CD14-positive monocyte (primary cell): ENCODE results near the gene GGA2. TPM values are rescaled to one million over a fixed set of nuclear protein-coding genes. Genes with fewer than 3 reads are reported as not detected.
A peak's percentile ranks its signal among the peaks of the same experiment; 100 is the strongest.

Experiments
- DNase-seq, 3 donors: peaks; one replicate each; pipeline ENCODE4 v3.0.0-alpha.2; 2011 to 2022
- H2AFZ ChIP-seq: 2 replicates; pipeline ENCODE4 v1.6.0; 2012; ENCODE audit warnings: mild to moderate bottlenecking, low read depth, low read length, inconsistent platforms; ENCODE audit not compliant: insufficient read depth, poor library complexity, severe bottlenecking
- H3K27ac ChIP-seq, 2 donors: 1 replicate in 1 of 2; 2 replicates in 1 of 2; pipeline ENCODE4 v1.5.1; 2012 to 2013; ENCODE audit warnings: low read length in 2 of 2, control low read depth in 1 of 2, inconsistent platforms in 1 of 2, low read depth in 1 of 2, mild to moderate bottlenecking in 1 of 2
- H3K27me3 ChIP-seq, 2 donors: one replicate each; pipeline versions ENCODE4 v1.6.0 to v1.6.1; 2011 to 2013; ENCODE audit warnings: low read length in 2 of 2; ENCODE audit not compliant: control insufficient read depth in 2 of 2, insufficient read depth in 2 of 2
- H3K36me3 ChIP-seq, 2 donors: replicated peaks in 1 of 2; 1 replicate in 1 of 2; 2 replicates in 1 of 2; pipeline versions ENCODE4 v1.5.1 to v1.6.1; 2012 to 2013; ENCODE audit warnings: low read length in 2 of 2, control low read depth in 1 of 2, inconsistent platforms in 1 of 2, mild to moderate bottlenecking in 1 of 2; ENCODE audit not compliant: insufficient read depth in 2 of 2, control insufficient read depth in 1 of 2
- H3K4me1 ChIP-seq, 2 donors: 1 replicate in 1 of 2; 2 replicates in 1 of 2; pipeline versions ENCODE4 v1.5.1 to v1.6.1; 2012 to 2013; ENCODE audit warnings: low read length in 2 of 2, control low read depth in 1 of 2, inconsistent platforms in 1 of 2, mild to moderate bottlenecking in 1 of 2, moderate library complexity in 1 of 2; ENCODE audit not compliant: insufficient read depth in 2 of 2, control insufficient read depth in 1 of 2
- H3K4me2 ChIP-seq: replicated peaks from 2 replicates; pipeline ENCODE3; 2012; ENCODE audit warnings: low read length, moderate library complexity, mild to moderate bottlenecking; ENCODE audit not compliant: poor library complexity, severe bottlenecking; ENCODE audit errors: extremely low read depth
- H3K4me3 ChIP-seq, 3 experiments: fragments of 200-600 bp in 1 of 3; sonication (generic) in 1 of 3; replicated peaks in 1 of 3; 1 replicate in 2 of 3; 2 replicates in 1 of 3; pipeline ENCODE4 v1.5.1; 2011 to 2013; ENCODE audit warnings: low read length in 3 of 3, mild to moderate bottlenecking in 3 of 3, control low read depth in 2 of 3, low read depth in 2 of 3, inconsistent platforms in 1 of 3, moderate library complexity in 1 of 3
- H3K79me2 ChIP-seq: 2 replicates; pipeline ENCODE4 v1.6.0; 2012; ENCODE audit warnings: mild to moderate bottlenecking, control low read depth, inconsistent platforms, low read length, moderate library complexity; ENCODE audit not compliant: insufficient read depth
- H3K9ac ChIP-seq: 2 replicates; pipeline ENCODE4 v1.6.0; 2017; ENCODE audit warnings: low read length, mild to moderate bottlenecking; ENCODE audit not compliant: insufficient read depth, poor library complexity, severe bottlenecking
- H3K9me3 ChIP-seq, 2 donors: replicated peaks in 1 of 2; 1 replicate in 1 of 2; 2 replicates in 1 of 2; pipeline versions ENCODE4 v1.5.1 to v1.6.1; 2012 to 2013; ENCODE audit warnings: low read length in 2 of 2, control low read depth in 1 of 2; ENCODE audit not compliant: control insufficient read depth in 1 of 2, insufficient read depth in 1 of 2
- H4K20me1 ChIP-seq: 2 replicates; pipeline ENCODE4 v1.6.0; 2012; ENCODE audit warnings: mild to moderate bottlenecking, low read length, control low read depth, moderate library complexity; ENCODE audit not compliant: insufficient read depth
- H3K27ac Mint-ChIP-seq, 7 donors: one replicate each; pipeline ENCODE4 v1.8.0; 2020; ENCODE audit warnings: mild to moderate bottlenecking in 7 of 7, mixed read lengths in 7 of 7, moderate library complexity in 6 of 7, inconsistent platforms in 2 of 7
- H3K27me3 Mint-ChIP-seq, 3 donors: one replicate each; pipeline ENCODE4 v1.8.0; 2021 to 2022; ENCODE audit warnings: low read depth in 3 of 3, mild to moderate bottlenecking in 3 of 3, mixed read lengths in 3 of 3, moderate library complexity in 3 of 3, inconsistent platforms in 1 of 3
- H3K36me3 Mint-ChIP-seq, 2 donors: one replicate each; pipeline ENCODE4 v1.8.0; 2020; ENCODE audit warnings: mixed read lengths in 2 of 2, inconsistent platforms in 1 of 2, mild to moderate bottlenecking in 1 of 2
- H3K4me1 Mint-ChIP-seq: one replicate; pipeline ENCODE4 v1.8.0; 2020; ENCODE audit warnings: mild to moderate bottlenecking, mixed read lengths
- H3K4me3 Mint-ChIP-seq, 2 donors: one replicate each; pipeline ENCODE4 v1.8.0; 2020; ENCODE audit warnings: mild to moderate bottlenecking in 2 of 2, mixed read lengths in 2 of 2, moderate library complexity in 1 of 2
- H3K9me3 Mint-ChIP-seq, 7 donors: one replicate each; pipeline ENCODE4 v1.8.0; 2020 to 2022; ENCODE audit warnings: mixed read lengths in 7 of 7, mild to moderate bottlenecking in 6 of 7, moderate library complexity in 6 of 7, inconsistent platforms in 2 of 7
- WGBS: methylation state at CpG from one replicate; pipeline ENCODE4 v1.1.5; 2013; ENCODE audit warnings: missing lambda C conversion rate; ENCODE audit not compliant: insufficient coverage; 5-methylcytosine and 5-hydroxymethylcytosine counted together
- intact Hi-C, 2 donors: fragments of 100-400 bp; cut with micrococcal nuclease; formaldehyde crosslinking; loops; one replicate each; pipeline versions ENCODE4 v1.15.0 to v1.15.1; 2023
- polyA plus RNA-seq, 3 donors: library from polyadenylated mRNA; depleted of rRNA in 1 of 3; unstranded in 2 of 3; stranded (reverse) in 1 of 3; fragments of 300-500 nt in 2 of 3; fragments of >200 nt in 1 of 3; fragmentation: Illumina TruSeq in 2 of 3; gene quantifications; 1 replicate in 2 of 3; 2 replicates in 1 of 3; pipeline ENCODE4 v1.2.3, GENCODE V29; 2012 to 2021
- TF ChIP-seq, protein P1 (sequence below): fragments of 200-600 bp; IDR thresholded peaks from one replicate; pipeline ENCODE4 v1.8.0; 2022; ENCODE audit warnings: antibody characterized with exemption, mild to moderate bottlenecking

GGA2 gene
- polyA plus RNA-seq, 3 donors: 37.5 to 55.4 (median 49.5) TPM

DNA sequence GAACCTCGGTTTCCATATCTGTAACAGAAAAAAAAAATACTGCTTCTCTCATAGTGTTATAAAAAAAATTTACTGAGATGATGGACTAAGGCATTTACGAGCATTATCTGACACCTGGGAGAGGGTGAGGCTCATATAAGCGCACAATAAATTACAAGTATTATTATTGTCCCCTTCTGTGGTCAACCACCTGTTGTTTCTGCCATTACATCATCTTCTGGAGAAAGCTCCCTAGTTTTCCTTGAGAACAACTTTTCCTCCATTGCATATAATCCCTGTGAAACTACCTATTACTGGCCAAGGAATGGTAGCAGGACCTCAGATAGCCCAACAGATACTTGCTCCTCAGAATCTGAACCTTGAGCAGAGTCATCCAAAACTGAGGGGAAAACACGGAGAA lies 11.7 kb upstream of the GGA2 start:
- peaks cover 0 to 15% of the 10 kb centered on the region in 2 donors for H3K36me3 ChIP-seq
- Mint-ChIP-seq H3K9me3 (no peaks in the 10 kb centered on the region), H3K4me1 (peaks cover 58% of the 10 kb centered on the region), H3K27me3 (no peaks in the 10 kb centered on the region), H3K36me3 (peaks cover 23% of the 10 kb centered on the region in 2 donors), H3K27ac (peak overlapping the region in 6 of 7 donors; percentile 20 to 97 (median 96)), H3K4me3 (no peak overlapping the region)
- intact Hi-C loops: no loop called here
- H3K4me2 ChIP-seq: no peak overlapping the region
- TF ChIP-seq, protein P1, sequence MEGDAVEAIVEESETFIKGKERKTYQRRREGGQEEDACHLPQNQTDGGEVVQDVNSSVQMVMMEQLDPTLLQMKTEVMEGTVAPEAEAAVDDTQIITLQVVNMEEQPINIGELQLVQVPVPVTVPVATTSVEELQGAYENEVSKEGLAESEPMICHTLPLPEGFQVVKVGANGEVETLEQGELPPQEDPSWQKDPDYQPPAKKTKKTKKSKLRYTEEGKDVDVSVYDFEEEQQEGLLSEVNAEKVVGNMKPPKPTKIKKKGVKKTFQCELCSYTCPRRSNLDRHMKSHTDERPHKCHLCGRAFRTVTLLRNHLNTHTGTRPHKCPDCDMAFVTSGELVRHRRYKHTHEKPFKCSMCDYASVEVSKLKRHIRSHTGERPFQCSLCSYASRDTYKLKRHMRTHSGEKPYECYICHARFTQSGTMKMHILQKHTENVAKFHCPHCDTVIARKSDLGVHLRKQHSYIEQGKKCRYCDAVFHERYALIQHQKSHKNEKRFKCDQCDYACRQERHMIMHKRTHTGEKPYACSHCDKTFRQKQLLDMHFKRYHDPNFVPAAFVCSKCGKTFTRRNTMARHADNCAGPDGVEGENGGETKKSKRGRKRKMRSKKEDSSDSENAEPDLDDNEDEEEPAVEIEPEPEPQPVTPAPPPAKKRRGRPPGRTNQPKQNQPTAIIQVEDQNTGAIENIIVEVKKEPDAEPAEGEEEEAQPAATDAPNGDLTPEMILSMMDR: no peak
- H3K9ac ChIP-seq: no peak overlapping the region
- H3K4me1 ChIP-seq: peaks cover 65 to 66% of the 10 kb centered on the region in 2 donors
- DNase-seq: no peak
- H4K20me1 ChIP-seq: no peaks in the 10 kb centered on the region
- 100% methylated on average over 1 of the region's 4 CpGs for WGBS
- H3K27ac ChIP-seq: peak overlapping the region in 1 of 2 donors; percentile 88
- H3K79me2 ChIP-seq: peaks cover 5% of the 10 kb centered on the region
- H3K4me3 ChIP-seq: no peak overlapping the region
- H3K27me3 ChIP-seq: no peaks in the 10 kb centered on the region
- no peaks in the 10 kb centered on the region for H3K9me3 ChIP-seq
- H2AFZ ChIP-seq: no peak overlapping the region

DNA sequence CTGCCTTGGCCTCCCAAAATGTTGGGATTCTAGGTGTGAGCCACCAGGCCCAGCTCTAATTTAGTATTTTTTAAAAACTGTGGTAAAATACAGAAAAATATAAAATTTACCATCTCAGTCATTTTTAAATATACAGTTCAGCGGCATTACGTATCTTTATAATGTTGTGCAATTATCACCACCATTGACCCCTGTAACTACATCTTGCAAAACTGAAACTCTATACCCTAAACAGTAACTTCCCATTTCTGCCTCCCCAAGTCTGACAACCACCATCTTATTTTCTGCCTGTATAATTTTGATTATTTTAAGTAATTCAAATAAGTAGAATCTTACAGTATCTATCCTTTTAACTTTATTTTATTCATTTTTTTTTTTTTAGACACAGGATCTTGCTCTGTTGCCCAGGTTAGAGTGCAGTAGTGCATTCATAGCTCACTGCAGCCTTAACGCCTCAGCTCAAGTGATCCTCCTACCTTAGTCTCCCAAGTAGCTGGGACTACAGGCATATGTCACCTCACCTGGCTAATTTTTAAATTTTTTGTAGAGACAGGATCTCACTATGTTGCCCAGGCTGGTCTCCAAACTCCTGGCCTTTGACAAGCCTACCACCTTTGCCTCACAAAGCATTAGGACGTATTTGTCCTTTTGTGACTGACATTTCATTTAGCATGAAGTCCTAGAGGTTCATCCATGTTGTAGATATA lies 10.9 kb upstream of the GGA2 start:
- Mint-ChIP-seq H3K36me3 (peaks cover 23% of the 10 kb centered on the region in 2 donors), H3K27ac (peak overlapping the region; percentile 90 to 98 (median 97)), H3K4me1 (peaks cover 64% of the 10 kb centered on the region), H3K27me3 (no peaks in the 10 kb centered on the region), H3K9me3 (no peaks in the 10 kb centered on the region), H3K4me3 (peak overlapping the region; percentile 35 to 58)
- 100% methylated on average over 1 of the region's 4 CpGs for WGBS
- Histone ChIP-seq H2AFZ (peak overlapping the region; percentile 4), H3K79me2 (peaks cover 5% of the 10 kb centered on the region), H3K36me3 (peaks cover 0 to 15% of the 10 kb centered on the region in 2 donors), H3K27ac (peak overlapping the region; percentile 88 to 93), H3K4me1 (peaks cover 73% of the 10 kb centered on the region in 2 donors), H3K4me3 (peak overlapping the region in 1 of 3 experiments; percentile 38), H3K27me3 (no peaks in the 10 kb centered on the region), H3K9ac (peak overlapping the region; percentile 44), H4K20me1 (no peaks in the 10 kb centered on the region), H3K4me2 (peak overlapping the region; percentile 54), H3K9me3 (no peaks in the 10 kb centered on the region)
- TF ChIP-seq, protein P1: no peak
- intact Hi-C loops: no loop called here
- peak; percentile 73 to 85 (median 84) for DNase-seq
